Measurements from ENCODE around the gene SUGP1.
A peak's percentile ranks its signal among the peaks of the same experiment; 100 is the strongest.

SUGP1 gene

DNA sequence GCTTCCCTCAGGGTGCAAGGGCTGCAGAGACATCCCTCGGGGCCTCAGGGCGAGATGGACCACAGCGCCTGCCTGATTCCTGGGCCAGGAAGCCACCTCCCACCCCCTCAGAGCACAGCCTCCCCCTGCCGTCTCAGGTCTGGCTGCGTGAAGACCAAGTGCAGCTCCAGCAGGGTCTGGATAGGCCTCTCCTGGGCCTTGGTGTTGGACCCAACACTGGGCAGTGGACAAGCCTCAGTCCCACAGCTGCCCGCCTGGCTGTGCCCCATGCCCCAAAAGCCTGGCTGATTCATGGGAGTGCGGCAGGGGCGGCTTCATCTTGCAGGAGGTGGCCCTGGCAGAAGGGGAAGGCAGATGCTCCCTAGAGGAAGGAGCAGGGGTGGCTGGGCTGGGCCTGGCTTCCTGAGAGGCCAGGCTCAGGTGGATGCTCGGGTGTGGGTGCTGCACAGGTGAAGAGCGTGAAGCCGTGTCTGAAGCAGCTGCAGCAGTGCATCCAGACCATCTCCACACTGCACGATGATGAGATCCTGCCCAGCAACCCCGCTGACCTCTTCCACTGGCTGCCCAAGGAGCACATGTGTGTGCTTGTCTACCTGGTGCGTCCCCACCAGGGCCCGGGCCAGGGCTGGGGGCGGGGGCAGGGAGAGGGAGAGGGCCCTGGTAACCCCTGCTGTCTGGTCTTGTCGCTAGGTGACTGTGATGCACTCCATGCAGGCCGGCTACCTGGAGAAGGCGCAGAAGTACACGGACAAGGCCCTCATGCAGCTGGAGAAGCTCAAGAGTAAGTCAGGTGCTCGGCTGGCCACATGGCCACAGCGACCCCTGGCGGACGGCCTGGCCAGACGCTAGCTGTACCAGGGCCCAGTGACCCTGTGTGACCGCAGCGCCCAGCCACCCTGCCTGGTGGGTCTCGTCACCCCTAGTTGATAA is 22.0 kb upstream of the SUGP1 start:
- TF ChIP-seq REST (IDR thresholded peaks at IDR 0.05; ENCODE audit: insufficient read depth in 1 of 2, low read depth in 2 of 2, low read length in 2 of 2) (no peak), SIN3A (IDR thresholded peaks at IDR 0.05; ENCODE audit: borderline replicate concordance, insufficient read depth, low read length) (no peak), TAF1 (IDR thresholded peaks at IDR 0.05; ENCODE audit: borderline replicate concordance, insufficient read depth, low read length) (no peak), POLR2AphosphoS5 (IDR thresholded peaks at IDR 0.05; ENCODE audit: low read depth, low read length) (no peak), FOXP2 (optimal IDR thresholded peaks at IDR 0.05; ENCODE audit: borderline replicate concordance, extremely low read depth, extremely low read length, insufficient read depth) (peak; percentile 67)

GRCh38 chr19:19341026-19341425 is 20.7 kb upstream of the SUGP1 start:
- TF ChIP-seq SIN3A (IDR thresholded peaks at IDR 0.05; ENCODE audit: borderline replicate concordance, insufficient read depth, low read length) = no peak
- no peak for TF ChIP-seq TAF1 (IDR thresholded peaks at IDR 0.05; ENCODE audit: borderline replicate concordance, insufficient read depth, low read length)
- TF ChIP-seq FOXP2 (optimal IDR thresholded peaks at IDR 0.05; ENCODE audit: borderline replicate concordance, extremely low read depth, extremely low read length, insufficient read depth) = no peak
- no peak for TF ChIP-seq POLR2AphosphoS5 (IDR thresholded peaks at IDR 0.05; ENCODE audit: low read depth, low read length)
- no peak for TF ChIP-seq REST (IDR thresholded peaks at IDR 0.05; ENCODE audit: insufficient read depth in 1 of 2, low read depth in 2 of 2, low read length in 2 of 2)

- TF ChIP-seq FOXP2 (optimal IDR thresholded peaks at IDR 0.05; ENCODE audit: borderline replicate concordance, extremely low read depth, extremely low read length, insufficient read depth) (no peak), TAF1 (IDR thresholded peaks at IDR 0.05; ENCODE audit: borderline replicate concordance, insufficient read depth, low read length) (no peak), POLR2AphosphoS5 (IDR thresholded peaks at IDR 0.05; ENCODE audit: low read depth, low read length) (no peak), SIN3A (IDR thresholded peaks at IDR 0.05; ENCODE audit: borderline replicate concordance, insufficient read depth, low read length) (no peak), REST (IDR thresholded peaks at IDR 0.05; ENCODE audit: insufficient read depth in 1 of 2, low read depth in 2 of 2, low read length in 2 of 2) (no peak)
Measured at GRCh38 chr19:19338082-19338481, 17.8 kb upstream of the SUGP1 start.

- TF ChIP-seq REST (IDR thresholded peaks at IDR 0.05; ENCODE audit: insufficient read depth in 1 of 2, low read depth in 2 of 2, low read length in 2 of 2) (no peak), SIN3A (IDR thresholded peaks at IDR 0.05; ENCODE audit: borderline replicate concordance, insufficient read depth, low read length) (no peak), FOXP2 (optimal IDR thresholded peaks at IDR 0.05; ENCODE audit: borderline replicate concordance, extremely low read depth, extremely low read length, insufficient read depth) (no peak), TAF1 (IDR thresholded peaks at IDR 0.05; ENCODE audit: borderline replicate concordance, insufficient read depth, low read length) (no peak), POLR2AphosphoS5 (IDR thresholded peaks at IDR 0.05; ENCODE audit: low read depth, low read length) (no peak)
Measured at GRCh38 chr19:19337120-19337519, 16.8 kb upstream of the SUGP1 start.
